Activated CD8-positive, alpha-beta memory T cell treated with anti-CD3 and anti-CD28 coated beads, Interleukin-2, amount 10 ng/mL, durations not matched to agents 7 days and 5 days (primary cell): Measurements from ENCODE around the gene SMARCD1. TPM values are rescaled to one million over a fixed set of nuclear protein-coding genes. Genes with fewer than 3 reads are reported as not detected.
"Not testable (repeated sequence)": the region's sequence is repeated elsewhere in the genome, so short reads cannot be mapped to it uniquely, and the experiment has no call there.

Experiments
- ATAC-seq: fragments of 150-1000 bp; cut with Tn5 transposase; one replicate; pipeline ENCODE4 v1.10.0; 2021; ENCODE audit warnings: moderate library complexity
- CTCF ChIA-PET: fragments of 350-600 bp; sonication (Branson Sonifier 250); formaldehyde crosslinking; loops from one replicate; lab custom pipeline; 2021; ENCODE audit warnings: antibody characterized with exemption; lab: Charles Lee
- DNase-seq: peaks from one replicate; pipeline ENCODE4 v3.0.0-alpha.2; 2020
- H3K27ac Mint-ChIP-seq: one replicate; pipeline ENCODE4 v1.8.0; 2021; ENCODE audit warnings: mild to moderate bottlenecking, mixed read lengths
- H3K27me3 Mint-ChIP-seq: one replicate; pipeline ENCODE4 v1.8.0; 2021; ENCODE audit warnings: mixed read lengths
- H3K36me3 Mint-ChIP-seq: one replicate; pipeline ENCODE4 v1.8.0; 2021; ENCODE audit warnings: mild to moderate bottlenecking, mixed read lengths
- H3K4me1 Mint-ChIP-seq: one replicate; pipeline ENCODE4 v1.8.0; 2021; ENCODE audit warnings: mixed read lengths
- H3K4me3 Mint-ChIP-seq: one replicate; pipeline ENCODE4 v1.8.0; 2021; ENCODE audit warnings: mild to moderate bottlenecking, moderate library complexity, mixed read lengths
- H3K9me3 Mint-ChIP-seq: one replicate; pipeline ENCODE4 v1.8.0; 2022; ENCODE audit warnings: low read depth, mixed read lengths
- total RNA-seq, 2 experiments: library from RNA; stranded (reverse); gene quantifications; one replicate each; pipeline ENCODE4 v1.2.3, GENCODE V29; 2021

The SMARCD1 gene
- total RNA-seq, 2 experiments from 2014 or later, result 62.0 to 80.8 TPM

GRCh38 chr12:50073206-50073605 is 11.9 kb upstream of the SMARCD1 start:
- DNase-seq (no peak), ATAC-seq (no peak)
- no peaks in the 10 kb centered on the region for H3K9me3 Mint-ChIP-seq
- no peaks in the 10 kb centered on the region for H3K27me3 Mint-ChIP-seq
- no peak overlapping the region for H3K4me3 Mint-ChIP-seq
- CTCF ChIA-PET, result interaction anchor here (0.8 to 11.6 kb wide), 6 partner anchors 13 to 106 kb away, joined by 4 to 221 read pairs (median 14); partner anchors contain the start of gene ASIC1
- no peak overlapping the region for H3K27ac Mint-ChIP-seq
- peaks cover 12% of the 10 kb centered on the region for H3K4me1 Mint-ChIP-seq
- H3K36me3 Mint-ChIP-seq, result no peaks in the 10 kb centered on the region

- Mint-ChIP-seq H3K36me3 (no peaks in the 10 kb centered on the region), H3K4me3 (no peak overlapping the region), H3K9me3 (no peaks in the 10 kb centered on the region), H3K27ac (no peak overlapping the region), H3K4me1 (peaks cover 12% of the 10 kb centered on the region), H3K27me3 (no peaks in the 10 kb centered on the region)
- DNase-seq (no peak), ATAC-seq (no peak)
- CTCF ChIA-PET, result interaction anchor here (0.8 to 11.6 kb wide), 10 partner anchors 8 to 106 kb away, joined by 4 to 221 read pairs (median 18); partner anchors contain the start of genes ASIC1, COX14 and SMARCD1
Observed at GRCh38 chr12:50073712-50074111, 11.4 kb upstream of the SMARCD1 start.

- ATAC-seq, result peak; percentile 95
- Mint-ChIP-seq H3K4me1 (peaks cover 10% of the 10 kb centered on the region), H3K36me3 (no peaks in the 10 kb centered on the region)
Observed at GRCh38 chr12:50074936-50075807, 10.0 kb upstream of the SMARCD1 start.

GRCh38 chr12:50075808-50076170 is 9.4 kb upstream of the SMARCD1 start:
- DNase-seq (no peak), ATAC-seq (no peak)
- no peaks in the 10 kb centered on the region for H3K36me3 Mint-ChIP-seq
- no peak overlapping the region for H3K4me3 Mint-ChIP-seq
- H3K27me3 Mint-ChIP-seq, result no peaks in the 10 kb centered on the region
- H3K27ac Mint-ChIP-seq, result no peak overlapping the region
- H3K4me1 Mint-ChIP-seq, result peaks cover 4% of the 10 kb centered on the region
- CTCF ChIA-PET, result interaction anchor here (1.4 to 11.6 kb wide), 9 partner anchors 9 to 242 kb away, joined by 3 to 221 read pairs (median 7); partner anchors contain the start of genes COX14 and SMARCD1
- no peaks in the 10 kb centered on the region for H3K9me3 Mint-ChIP-seq

More at GRCh38 chr12:50074936-50075807, 10.0 kb upstream of the SMARCD1 start:
- H3K4me3 Mint-ChIP-seq, result no peak overlapping the region
- H3K27me3 Mint-ChIP-seq, result no peaks in the 10 kb centered on the region
- DNase-seq, result peak; percentile 86
- CTCF ChIA-PET, result interaction anchor here (0.7 to 11.6 kb wide), 18 partner anchors 10 to 242 kb away, joined by 3 to 221 read pairs (median 7); partner anchors contain the start of genes ASIC1, COX14 and SMARCD1
- H3K9me3 Mint-ChIP-seq, result no peaks in the 10 kb centered on the region
- peak overlapping the region; percentile 42 for H3K27ac Mint-ChIP-seq

GRCh38 chr12:50077099-50077498 is 8.0 kb upstream of the SMARCD1 start:
- Mint-ChIP-seq H3K9me3 (no peaks in the 10 kb centered on the region), H3K4me3 (no peak overlapping the region), H3K36me3 (no peaks in the 10 kb centered on the region), H3K4me1 (peaks cover 2% of the 10 kb centered on the region), H3K27ac (no peak overlapping the region), H3K27me3 (no peaks in the 10 kb centered on the region)
- CTCF ChIA-PET, result interaction anchor here (1.2 to 11.6 kb wide), 8 partner anchors 10 to 253 kb away, joined by 3 to 221 read pairs (median 6); partner anchors contain the start of gene COX14
- no peak for DNase-seq
- ATAC-seq, result no peak

GRCh38 chr12:50078281-50078680 is 6.9 kb upstream of the SMARCD1 start:
- no peak for ATAC-seq
- H3K36me3 Mint-ChIP-seq, result no peaks in the 10 kb centered on the region
- H3K4me1 Mint-ChIP-seq, result peaks cover 2% of the 10 kb centered on the region
- H3K27ac Mint-ChIP-seq, result no peak overlapping the region
- H3K9me3 Mint-ChIP-seq, result no peaks in the 10 kb centered on the region
- H3K4me3 Mint-ChIP-seq, result no peak overlapping the region
- DNase-seq, result no peak
- no peaks in the 10 kb centered on the region for H3K27me3 Mint-ChIP-seq
- CTCF ChIA-PET, result interaction anchor here (0.6 to 1.8 kb wide), 4 partner anchors 11 to 941 kb away, joined by 3 to 8 read pairs (median 3); no protein-coding TSS in a partner anchor

- Mint-ChIP-seq H3K4me1 (peaks cover 9% of the 10 kb centered on the region), H3K9me3 (no peaks in the 10 kb centered on the region), H3K4me3 (no peak overlapping the region), H3K27me3 (no peaks in the 10 kb centered on the region), H3K27ac (no peak overlapping the region), H3K36me3 (no peaks in the 10 kb centered on the region)
- ATAC-seq, result no peak
- no peak for DNase-seq
- CTCF ChIA-PET, result interaction anchor here (1.1 to 1.5 kb wide), 2 partner anchors 9 to 235 kb away, joined by 3 to 6 read pairs; no protein-coding TSS in a partner anchor
Observed at GRCh38 chr12:50079771-50080170, 5.4 kb upstream of the SMARCD1 start.

GRCh38 chr12:50081096-50081808 is 3.9 kb upstream of the SMARCD1 start:
- H3K36me3 Mint-ChIP-seq, result no peaks in the 10 kb centered on the region
- peaks cover 14% of the 10 kb centered on the region for H3K4me1 Mint-ChIP-seq
- no peaks in the 10 kb centered on the region for H3K27me3 Mint-ChIP-seq
- no peak for DNase-seq
- no peak for ATAC-seq
- H3K27ac Mint-ChIP-seq, result no peak overlapping the region
- no peaks in the 10 kb centered on the region for H3K9me3 Mint-ChIP-seq
- no peak overlapping the region for H3K4me3 Mint-ChIP-seq
- CTCF ChIA-PET, result interaction anchor here (1.1 kb wide), 1 partner anchor 29 kb away, joined by 3 read pairs; no protein-coding TSS in a partner anchor

GRCh38 chr12:50082644-50083043 is 2.5 kb upstream of the SMARCD1 start:
- CTCF ChIA-PET, result interaction anchor here (1.1 to 3.0 kb wide), 7 partner anchors 12 to 116 kb away, joined by 3 to 13 read pairs (median 4); no protein-coding TSS in a partner anchor
- H3K4me1 Mint-ChIP-seq, result peaks cover 25% of the 10 kb centered on the region
- ATAC-seq (no peak), DNase-seq (no peak)
- H3K27ac Mint-ChIP-seq, result no peak overlapping the region
- no peak overlapping the region for H3K4me3 Mint-ChIP-seq
- no peaks in the 10 kb centered on the region for H3K27me3 Mint-ChIP-seq
- no peaks in the 10 kb centered on the region for H3K36me3 Mint-ChIP-seq
- H3K9me3 Mint-ChIP-seq, result no peaks in the 10 kb centered on the region

- DNase-seq (no peak), ATAC-seq (no peak)
- Mint-ChIP-seq H3K4me3 (peak overlapping the region; percentile 61), H3K27ac (peak overlapping the region; percentile 74), H3K27me3 (no peaks in the 10 kb centered on the region), H3K36me3 (peaks cover under 1% of the 10 kb centered on the region), H3K4me1 (peaks cover 31% of the 10 kb centered on the region), H3K9me3 (no peaks in the 10 kb centered on the region)
- CTCF ChIA-PET, result interaction anchor here (1.1 to 3.0 kb wide), 7 partner anchors 13 to 117 kb away, joined by 3 to 13 read pairs (median 4); no protein-coding TSS in a partner anchor
Observed at GRCh38 chr12:50083301-50083700, 1.8 kb upstream of the SMARCD1 start.

GRCh38 chr12:50084409-50084774 is 750 bp upstream of the SMARCD1 start:
- not testable (repeated sequence) for H3K36me3 Mint-ChIP-seq, H3K27me3 Mint-ChIP-seq, H3K9me3 Mint-ChIP-seq, ATAC-seq, DNase-seq
- CTCF ChIA-PET, result interaction anchor here (0.7 to 6.8 kb wide), 17 partner anchors 9 to 964 kb away, joined by 3 to 70 read pairs (median 5); partner anchors contain the start of genes CERS5, COX14, LETMD1 and LIMA1
- Mint-ChIP-seq H3K27ac (peak overlapping the region; percentile 95), H3K4me1 (peaks cover 38% of the 10 kb centered on the region), H3K4me3 (peak overlapping the region; percentile 88)

- ATAC-seq (no peak), DNase-seq (no peak)
- no peaks in the 10 kb centered on the region for H3K27me3 Mint-ChIP-seq
- peaks cover 38% of the 10 kb centered on the region for H3K4me1 Mint-ChIP-seq
- H3K27ac Mint-ChIP-seq, result peak overlapping the region; percentile 89
- H3K4me3 Mint-ChIP-seq, result peak overlapping the region; percentile 86
- H3K9me3 Mint-ChIP-seq, result no peaks in the 10 kb centered on the region
- peaks cover 17% of the 10 kb centered on the region for H3K36me3 Mint-ChIP-seq
- CTCF ChIA-PET, result interaction anchor here (0.8 to 6.8 kb wide), 13 partner anchors 10 to 229 kb away, joined by 3 to 70 read pairs (median 6); partner anchors contain the start of genes CERS5, COX14 and LIMA1
Observed at GRCh38 chr12:50085615-50086072, 502 bp downstream of the SMARCD1 start.
